Measurements from ENCODE around the gene RTN4RL1. TPM values are rescaled to one million over a fixed set of nuclear protein-coding genes. Genes with fewer than 3 reads are reported as not detected.

The RTN4RL1 gene
- total and polyA plus RNA-seq, 12 donors, result 1.3 to 9.4 (median 6.1) TPM

- no peaks in the 10 kb centered on the region for H3K9me3 ChIP-seq (replicated peaks in 1 of 3)
- no peak for TF ChIP-seq POLR2A (IDR thresholded peaks at IDR 0.05)
- TF ChIP-seq, protein P1, sequence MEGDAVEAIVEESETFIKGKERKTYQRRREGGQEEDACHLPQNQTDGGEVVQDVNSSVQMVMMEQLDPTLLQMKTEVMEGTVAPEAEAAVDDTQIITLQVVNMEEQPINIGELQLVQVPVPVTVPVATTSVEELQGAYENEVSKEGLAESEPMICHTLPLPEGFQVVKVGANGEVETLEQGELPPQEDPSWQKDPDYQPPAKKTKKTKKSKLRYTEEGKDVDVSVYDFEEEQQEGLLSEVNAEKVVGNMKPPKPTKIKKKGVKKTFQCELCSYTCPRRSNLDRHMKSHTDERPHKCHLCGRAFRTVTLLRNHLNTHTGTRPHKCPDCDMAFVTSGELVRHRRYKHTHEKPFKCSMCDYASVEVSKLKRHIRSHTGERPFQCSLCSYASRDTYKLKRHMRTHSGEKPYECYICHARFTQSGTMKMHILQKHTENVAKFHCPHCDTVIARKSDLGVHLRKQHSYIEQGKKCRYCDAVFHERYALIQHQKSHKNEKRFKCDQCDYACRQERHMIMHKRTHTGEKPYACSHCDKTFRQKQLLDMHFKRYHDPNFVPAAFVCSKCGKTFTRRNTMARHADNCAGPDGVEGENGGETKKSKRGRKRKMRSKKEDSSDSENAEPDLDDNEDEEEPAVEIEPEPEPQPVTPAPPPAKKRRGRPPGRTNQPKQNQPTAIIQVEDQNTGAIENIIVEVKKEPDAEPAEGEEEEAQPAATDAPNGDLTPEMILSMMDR (IDR thresholded peaks at IDR 0.05), result no peak
- H3K27me3 ChIP-seq, result no peaks in the 10 kb centered on the region
- peaks cover 11 to 37% of the 10 kb centered on the region in 2 donors for H3K4me1 ChIP-seq (replicated peaks in 1 of 2)
- peaks cover 0 to 5% of the 10 kb centered on the region in 2 donors for H3K36me3 ChIP-seq (replicated peaks in 1 of 2)
- H3K4me3 ChIP-seq, result no peak overlapping the region
- H3K27ac ChIP-seq, result no peak overlapping the region
- no peak for DNase-seq
- intact Hi-C loops (cut with DNase I), result loop anchor here in 1 of 2 donors (5.0 kb wide), 1 partner anchor 121 kb away; no protein-coding TSS in a partner anchor
- 68 to 81% (median 70%) methylated on average over 2 to 6 of the region's 6 CpGs; no CpG with 5 or more reads in 1 of the 4 donors for WGBS, 4 donors
Observed at GRCh38 chr17:2028737-2029136, 3.6 kb upstream of the RTN4RL1 start.

DNA sequence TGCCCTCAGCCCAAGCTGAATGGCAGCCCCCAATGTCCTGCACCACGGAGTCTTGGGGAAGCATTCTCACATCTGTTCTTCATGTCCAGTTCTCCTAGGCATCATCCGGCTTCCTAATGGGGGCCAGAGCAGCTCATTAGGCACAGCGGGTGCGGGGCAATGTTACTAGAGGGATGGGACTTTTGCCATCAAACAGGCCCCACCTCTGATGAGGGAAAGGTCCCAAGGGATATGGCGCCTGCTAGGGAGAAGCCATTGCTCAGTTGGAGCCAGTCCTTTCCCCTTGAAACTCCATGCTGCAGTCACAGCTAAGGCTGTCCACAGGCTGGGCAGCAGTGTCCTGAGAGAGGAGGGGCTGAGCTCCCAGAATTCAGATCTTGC is 3.1 kb upstream of the RTN4RL1 start:
- H3K27ac ChIP-seq, result peak overlapping the region in 2 of 5 donors; percentile 46 to 58
- no peaks in the 10 kb centered on the region for H3K36me3 ChIP-seq (replicated peaks in 1 of 2)
- intact Hi-C loops (cut with DNase I), result loop anchor here in 1 of 2 donors (5.0 kb wide), 1 partner anchor 121 kb away; no protein-coding TSS in a partner anchor
- WGBS, 4 donors, result 89 to 94% (median 91%) methylated on average over 5 of the region's 5 CpGs
- TF ChIP-seq, protein P1 (IDR thresholded peaks at IDR 0.05), result no peak
- TF ChIP-seq POLR2A (IDR thresholded peaks at IDR 0.05), result no peak
- DNase-seq, result no peak
- H3K4me1 ChIP-seq (replicated peaks in 1 of 2), result peaks cover 14 to 42% of the 10 kb centered on the region in 2 donors
- H3K4me3 ChIP-seq, result no peak overlapping the region
- H3K27me3 ChIP-seq, result no peaks in the 10 kb centered on the region
- no peaks in the 10 kb centered on the region for H3K9me3 ChIP-seq (replicated peaks in 1 of 3)

DNA sequence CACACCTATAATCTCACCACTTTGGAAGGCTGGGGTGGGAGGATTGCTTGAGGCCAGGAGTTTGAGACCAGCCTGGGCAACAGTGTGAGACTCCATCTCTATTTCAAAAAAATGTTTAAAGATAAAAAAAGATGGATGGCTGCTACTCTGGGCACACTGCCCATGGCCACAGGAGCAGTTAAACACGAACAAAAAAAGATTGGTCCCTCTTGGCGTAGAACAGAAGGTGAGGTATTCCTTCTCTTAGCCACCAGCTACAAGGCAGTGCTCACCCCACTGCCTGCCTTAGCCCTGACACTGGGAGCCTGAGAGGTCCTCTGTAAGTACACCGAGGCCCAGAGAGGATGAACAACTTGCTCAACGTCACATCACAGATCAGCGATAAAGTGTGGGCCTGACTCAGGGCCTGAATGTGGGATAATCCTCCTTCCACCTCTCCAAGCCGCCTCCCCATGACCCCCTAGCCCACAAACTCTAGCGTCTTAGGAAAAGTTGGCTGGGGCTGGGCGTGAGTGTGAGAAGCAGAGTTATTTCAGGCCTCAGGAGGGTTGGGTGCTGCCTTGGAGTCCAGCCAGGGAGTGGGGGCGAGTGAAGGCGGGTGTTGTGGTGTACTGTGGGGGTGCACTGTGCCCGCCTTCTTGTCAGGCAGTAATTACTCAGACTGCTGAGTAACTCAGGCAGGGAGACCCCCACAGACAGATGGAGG is 2.5 kb upstream of the RTN4RL1 start:
- Histone ChIP-seq H3K27me3 (no peaks in the 10 kb centered on the region), H3K4me1 (replicated peaks in 1 of 2) (peaks cover 14 to 44% of the 10 kb centered on the region in 2 donors), H3K27ac (peak overlapping the region in 3 of 5 donors; percentile 14 to 58 (median 46)), H3K36me3 (replicated peaks in 1 of 2) (no peaks in the 10 kb centered on the region), H3K4me3 (no peak overlapping the region), H3K9me3 (replicated peaks in 1 of 3) (no peaks in the 10 kb centered on the region)
- DNase-seq, result peak in 6 of 7 donors; percentile 45 to 71 (median 64)
- intact Hi-C loops (cut with DNase I), result loop anchor here in 1 of 2 donors (5.0 kb wide), 1 partner anchor 120 kb away; no protein-coding TSS in a partner anchor
- TF ChIP-seq, protein P1 (IDR thresholded peaks at IDR 0.05), result no peak
- no peak for TF ChIP-seq POLR2A (IDR thresholded peaks at IDR 0.05)
- 23 to 65% (median 52%) methylated on average over 8 to 11 of the region's 11 CpGs for WGBS, 4 donors

GRCh38 chr17:2025622-2026309 is 632 bp upstream of the RTN4RL1 start:
- intact Hi-C loops (cut with DNase I), result loop anchor here in 1 of 2 donors (5.0 kb wide), 1 partner anchor 118 kb away; no protein-coding TSS in a partner anchor
- TF ChIP-seq POLR2A (IDR thresholded peaks at IDR 0.05), result no peak
- TF ChIP-seq, protein P1 (IDR thresholded peaks at IDR 0.05), result peak; percentile 45 to 87 (median 78)
- peak overlapping the region in 3 of 5 donors; percentile 66 to 83 (median 72) for H3K27ac ChIP-seq
- no peaks in the 10 kb centered on the region for H3K27me3 ChIP-seq
- H3K36me3 ChIP-seq (replicated peaks in 1 of 2), result no peaks in the 10 kb centered on the region
- peak; percentile 80 to 92 (median 85) for DNase-seq
- 1 to 6% (median 2%) methylated on average over 13 to 55 of the region's 55 CpGs for WGBS, 4 donors
- no peaks in the 10 kb centered on the region for H3K9me3 ChIP-seq (replicated peaks in 1 of 3)
- peaks cover 9 to 44% of the 10 kb centered on the region in 2 donors for H3K4me1 ChIP-seq (replicated peaks in 1 of 2)
- peak overlapping the region in 2 of 4 donors; percentile 55 to 85 for H3K4me3 ChIP-seq
